Loucy (cell line): ENCODE data around the gene KAT2A.

ENCODE experiments used
- H2AFZ ChIP-seq: fragments of 200-600 bp; sonication (generic); 2 replicates; pipeline ENCODE4 v1.6.0; 2016; ENCODE audit warnings: antibody characterized with exemption, mild to moderate bottlenecking, low read length, moderate library complexity
- H3F3A ChIP-seq: fragments of 200-600 bp; 2 replicates; pipeline ENCODE4 v1.6.0; 2016; ENCODE audit warnings: antibody characterized with exemption, low read depth, mild to moderate bottlenecking
- H3K27me3 ChIP-seq: fragments of 200-600 bp; sonication (generic); 2 replicates; pipeline ENCODE4 v1.6.1; 2014; ENCODE audit warnings: low read length, mild to moderate bottlenecking; ENCODE audit not compliant: insufficient read depth, poor library complexity, severe bottlenecking
- H3K36me3 ChIP-seq: fragments of 200-600 bp; sonication (generic); 2 replicates; pipeline ENCODE4 v1.6.1; 2016; ENCODE audit warnings: low read length; ENCODE audit not compliant: insufficient read depth
- H3K4me1 ChIP-seq: fragments of 200-600 bp; sonication (generic); 2 replicates; pipeline ENCODE4 v1.5.1; 2014; ENCODE audit warnings: low read length, mild to moderate bottlenecking; ENCODE audit not compliant: insufficient read depth, poor library complexity, severe bottlenecking
- H3K4me2 ChIP-seq: fragments of 200-600 bp; sonication (generic); 2 replicates; pipeline ENCODE4 v1.6.0; 2014; ENCODE audit warnings: antibody characterized with exemption, low read length, low read depth, mild to moderate bottlenecking; ENCODE audit not compliant: poor library complexity, severe bottlenecking
- H3K4me3 ChIP-seq: fragments of 200-600 bp; sonication (generic); 2 replicates; pipeline ENCODE4 v1.5.1; 2014; ENCODE audit warnings: low read length, mild to moderate bottlenecking, mixed read lengths; ENCODE audit not compliant: poor library complexity, severe bottlenecking
- H3K79me2 ChIP-seq: fragments of 200-600 bp; sonication (generic); 2 replicates; pipeline ENCODE4 v1.6.1; 2014; ENCODE audit warnings: low read length; ENCODE audit not compliant: insufficient read depth
- H3K9ac ChIP-seq: fragments of 200-600 bp; sonication (generic); 2 replicates; pipeline ENCODE4 v1.6.0; 2014; ENCODE audit warnings: mild to moderate bottlenecking, low read depth, low read length, moderate library complexity; ENCODE audit not compliant: poor library complexity, severe bottlenecking
- H3K9me2 ChIP-seq: fragments of 200-600 bp; sonication (generic); replicated peaks from 2 replicates; pipeline ENCODE4 v1.6.1; 2016; ENCODE audit warnings: low read depth, low read length, mixed read lengths
- H3K9me3 ChIP-seq: fragments of 200-600 bp; sonication (generic); 2 replicates; pipeline ENCODE4 v1.6.1; 2014; ENCODE audit warnings: mild to moderate bottlenecking, antibody characterized with exemption, low read length, low read depth; ENCODE audit not compliant: insufficient read depth
- H4K20me1 ChIP-seq: fragments of 200-600 bp; sonication (generic); 2 replicates; pipeline ENCODE4 v1.6.0; 2014; ENCODE audit warnings: antibody characterized with exemption, low read length, mild to moderate bottlenecking; ENCODE audit not compliant: insufficient read depth, poor library complexity, severe bottlenecking
- EZH2phosphoT487 ChIP-seq: fragments of 200-600 bp; IDR thresholded peaks from 2 replicates; pipeline ENCODE4 v1.6.1; 2018; ENCODE audit warnings: antibody characterized with exemption, mild to moderate bottlenecking, moderate library complexity, borderline replicate concordance
- TF ChIP-seq, protein P1 (sequence below): fragments of 200-600 bp; sonication (generic); conservative IDR thresholded peaks from 2 replicates; pipeline ENCODE4 v1.5.1; 2014; ENCODE audit warnings: mild to moderate bottlenecking, antibody characterized with exemption, low read length

KAT2A gene

DNA sequence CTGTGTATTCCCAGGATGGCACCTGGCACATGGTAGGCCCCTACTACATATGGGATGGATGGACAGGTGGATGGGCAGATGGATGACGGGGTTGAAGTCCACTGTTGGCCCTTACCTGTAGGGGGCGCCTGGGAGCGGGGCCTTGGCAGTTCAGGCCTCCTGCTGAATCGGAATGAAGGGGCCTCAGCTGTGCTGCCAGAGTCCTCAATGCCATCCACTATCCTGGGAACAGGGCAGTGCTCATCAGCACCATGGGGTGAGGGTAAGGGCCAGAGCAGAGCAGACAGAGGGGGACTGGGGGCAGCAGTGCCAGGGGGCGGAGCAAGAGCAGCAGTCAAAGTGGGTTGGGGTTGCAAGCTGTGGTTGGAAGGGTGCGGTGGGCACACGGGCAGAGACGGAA is 41.9 kb upstream of the KAT2A start:
- Histone ChIP-seq H3K4me1 (no peaks in the 10 kb centered on the region), H3K9me3 (no peaks in the 10 kb centered on the region), H3K36me3 (no peaks in the 10 kb centered on the region), H2AFZ (0 out of 2 replicates have a peak overlapping the region, but pooled peaks have one; percentile 56), H3K9me2 (no peaks in the 10 kb centered on the region), H3K27me3 (no peaks in the 10 kb centered on the region), H3K9ac (no peak overlapping the region), H3K4me2 (no peak overlapping the region), H4K20me1 (no peaks in the 10 kb centered on the region), H3K79me2 (no peaks in the 10 kb centered on the region), H3F3A (no peaks in the 10 kb centered on the region), H3K4me3 (no peak overlapping the region)
- TF ChIP-seq, protein P1, sequence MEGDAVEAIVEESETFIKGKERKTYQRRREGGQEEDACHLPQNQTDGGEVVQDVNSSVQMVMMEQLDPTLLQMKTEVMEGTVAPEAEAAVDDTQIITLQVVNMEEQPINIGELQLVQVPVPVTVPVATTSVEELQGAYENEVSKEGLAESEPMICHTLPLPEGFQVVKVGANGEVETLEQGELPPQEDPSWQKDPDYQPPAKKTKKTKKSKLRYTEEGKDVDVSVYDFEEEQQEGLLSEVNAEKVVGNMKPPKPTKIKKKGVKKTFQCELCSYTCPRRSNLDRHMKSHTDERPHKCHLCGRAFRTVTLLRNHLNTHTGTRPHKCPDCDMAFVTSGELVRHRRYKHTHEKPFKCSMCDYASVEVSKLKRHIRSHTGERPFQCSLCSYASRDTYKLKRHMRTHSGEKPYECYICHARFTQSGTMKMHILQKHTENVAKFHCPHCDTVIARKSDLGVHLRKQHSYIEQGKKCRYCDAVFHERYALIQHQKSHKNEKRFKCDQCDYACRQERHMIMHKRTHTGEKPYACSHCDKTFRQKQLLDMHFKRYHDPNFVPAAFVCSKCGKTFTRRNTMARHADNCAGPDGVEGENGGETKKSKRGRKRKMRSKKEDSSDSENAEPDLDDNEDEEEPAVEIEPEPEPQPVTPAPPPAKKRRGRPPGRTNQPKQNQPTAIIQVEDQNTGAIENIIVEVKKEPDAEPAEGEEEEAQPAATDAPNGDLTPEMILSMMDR: peak; percentile 91
- no peak for TF ChIP-seq EZH2phosphoT487

DNA sequence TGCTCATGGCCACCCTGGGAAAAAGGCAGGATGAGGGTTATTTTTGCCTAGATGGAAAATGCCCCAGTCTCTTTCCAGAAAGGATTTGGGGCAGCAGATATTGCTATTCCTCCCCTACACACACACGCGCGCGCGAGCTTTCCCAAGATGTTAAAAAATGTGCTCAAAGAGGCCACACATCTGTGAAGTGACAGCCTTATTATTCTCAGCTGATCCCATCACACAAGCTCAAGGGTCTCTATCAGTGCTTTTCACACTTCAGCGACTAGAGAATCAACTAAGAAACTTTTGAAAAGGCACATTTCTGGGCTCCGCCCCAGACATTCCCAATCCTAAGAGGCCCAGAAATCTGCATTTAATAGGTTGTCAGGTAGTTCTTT is 39.4 kb upstream of the KAT2A start:
- Histone ChIP-seq H3K4me3 (no peak overlapping the region), H3K79me2 (no peaks in the 10 kb centered on the region), H3K36me3 (no peaks in the 10 kb centered on the region), H3K27me3 (no peaks in the 10 kb centered on the region), H3K4me2 (no peak overlapping the region), H3K9me3 (no peaks in the 10 kb centered on the region), H3K4me1 (no peaks in the 10 kb centered on the region), H4K20me1 (no peaks in the 10 kb centered on the region), H2AFZ (no peak overlapping the region), H3K9me2 (no peaks in the 10 kb centered on the region), H3F3A (no peaks in the 10 kb centered on the region), H3K9ac (no peak overlapping the region)
- TF ChIP-seq, protein P1: no peak
- TF ChIP-seq EZH2phosphoT487: no peak

DNA sequence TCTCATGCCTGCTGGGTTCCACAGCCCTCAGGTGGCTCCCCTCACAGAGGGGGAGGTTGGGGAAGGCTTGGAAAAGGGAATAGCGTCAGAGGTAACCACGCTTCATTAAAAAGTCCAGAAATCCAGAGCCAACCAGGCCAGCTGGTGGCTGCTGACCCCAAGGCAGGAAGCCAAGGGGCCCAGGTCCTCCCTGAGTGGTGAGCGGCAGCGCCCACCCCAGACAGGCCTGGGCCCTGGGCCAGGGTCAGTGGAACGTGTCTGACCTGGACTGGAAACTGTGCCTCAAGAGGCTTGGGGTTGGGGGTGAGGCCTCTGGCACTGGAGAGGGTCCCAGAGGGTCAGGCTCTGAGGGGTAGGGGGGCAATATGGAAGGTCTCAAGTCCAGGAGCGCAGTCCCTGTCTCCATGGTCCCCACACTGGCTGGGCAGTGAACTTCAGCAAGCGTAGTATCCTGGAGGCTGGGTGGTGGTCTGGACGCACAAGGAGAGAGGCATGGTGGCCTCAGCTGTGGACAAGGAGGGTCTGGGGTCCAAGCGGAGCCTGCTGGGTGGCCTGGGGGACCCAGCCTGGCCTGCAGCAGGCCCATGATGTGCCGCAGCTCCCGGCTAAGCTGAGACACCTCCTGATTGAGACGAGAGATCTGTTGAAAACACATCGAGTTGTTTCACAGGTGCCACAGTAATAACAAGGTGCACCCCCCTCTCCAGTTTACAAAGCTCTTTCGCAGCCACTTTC is 38.8 kb upstream of the KAT2A start:
- Histone ChIP-seq H3K27me3 (no peaks in the 10 kb centered on the region), H3K4me1 (no peaks in the 10 kb centered on the region), H3K4me3 (no peak overlapping the region), H3K4me2 (no peak overlapping the region), H2AFZ (no peak overlapping the region), H3K9me3 (no peaks in the 10 kb centered on the region), H3K9ac (no peak overlapping the region), H3F3A (no peaks in the 10 kb centered on the region), H4K20me1 (no peaks in the 10 kb centered on the region), H3K36me3 (no peaks in the 10 kb centered on the region), H3K79me2 (no peaks in the 10 kb centered on the region), H3K9me2 (no peaks in the 10 kb centered on the region)
- TF ChIP-seq EZH2phosphoT487: no peak
- TF ChIP-seq, protein P1: no peak
